ENCODE results near the gene FTH1. TPM values are rescaled to one million over a fixed set of nuclear protein-coding genes. Genes with fewer than 3 reads are reported as not detected.
"Not testable (repeated sequence)": the region's sequence is repeated elsewhere in the genome, so short reads cannot be mapped to it uniquely, and the experiment has no call there.

Gene FTH1
- total and polyA plus RNA-seq, 4 experiments from 2014 or later = 695 to 3,378 (median 1,943) TPM

DNA sequence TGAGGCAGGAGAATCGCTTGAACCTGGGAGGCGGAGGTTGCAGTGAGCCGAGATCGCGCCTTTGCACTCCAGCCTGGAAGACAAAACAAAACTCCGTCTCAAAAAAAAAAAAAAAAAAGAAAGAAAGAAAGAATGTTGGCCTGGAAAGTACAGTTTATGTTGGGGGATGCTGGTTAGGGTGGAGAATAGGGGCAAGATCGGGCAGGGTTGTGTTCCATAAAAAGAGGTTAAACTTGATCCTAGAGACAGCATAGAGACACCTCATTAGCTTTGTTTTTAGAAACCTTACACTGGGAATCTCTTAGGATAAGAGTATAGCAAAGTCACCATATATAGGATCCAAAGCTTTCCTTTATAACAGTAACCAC is 1.9 kb upstream of the FTH1 start:
- peaks cover 27 to 67% (median 37%) of the 10 kb centered on the region in 4 donors for H3K4me1 Mint-ChIP-seq
- H3K9me3 Mint-ChIP-seq = peaks cover 0 to 3% (median 0%) of the 10 kb centered on the region in 8 donors
- POLR2A ChIA-PET (ENCODE audit: partially characterized antibody) = interaction anchor here (0.6 to 11.4 kb wide), 10 partner anchors 25 to 909 kb away, joined by 3 to 352 read pairs (median 4); no protein-coding TSS in a partner anchor
- no peak overlapping the region for H3K4me3 ChIP-seq (ENCODE audit: low read length in 2 of 2)
- H3K36me3 Mint-ChIP-seq = peaks cover 16 to 34% of the 10 kb centered on the region in 2 donors
- H3K4me3 Mint-ChIP-seq = peak overlapping the region; percentile 38 to 81 (median 65)
- peaks cover 14% of the 10 kb centered on the region for H3K36me3 ChIP-seq (ENCODE audit: insufficient read depth, low read length)
- H3K4me1 ChIP-seq (ENCODE audit: insufficient read depth, low read length) = peaks cover 33% of the 10 kb centered on the region
- H3K27me3 ChIP-seq (ENCODE audit: insufficient read depth, low read length) = no peaks in the 10 kb centered on the region
- H3K27ac ChIP-seq (ENCODE audit: low read depth, low read length) = no peak overlapping the region
- CTCF ChIA-PET (ENCODE audit: partially characterized antibody) = interaction anchor here (0.7 to 14.1 kb wide), 6 partner anchors 21 to 139 kb away, joined by 3 to 90 read pairs (median 5); no protein-coding TSS in a partner anchor
- H3K27ac Mint-ChIP-seq = peak overlapping the region in 6 of 7 donors; percentile 39 to 98 (median 86)
- DNase-seq = no peak
- H3K9me3 ChIP-seq (ENCODE audit: control insufficient read depth in 1 of 2, low read length in 2 of 2) = no peaks in the 10 kb centered on the region
- H3K27me3 Mint-ChIP-seq = no peaks in the 10 kb centered on the region
- intact Hi-C loops (cut with micrococcal nuclease) = loop anchor here (5.0 kb wide), 1 partner anchor 72 kb away; no protein-coding TSS in a partner anchor

DNA sequence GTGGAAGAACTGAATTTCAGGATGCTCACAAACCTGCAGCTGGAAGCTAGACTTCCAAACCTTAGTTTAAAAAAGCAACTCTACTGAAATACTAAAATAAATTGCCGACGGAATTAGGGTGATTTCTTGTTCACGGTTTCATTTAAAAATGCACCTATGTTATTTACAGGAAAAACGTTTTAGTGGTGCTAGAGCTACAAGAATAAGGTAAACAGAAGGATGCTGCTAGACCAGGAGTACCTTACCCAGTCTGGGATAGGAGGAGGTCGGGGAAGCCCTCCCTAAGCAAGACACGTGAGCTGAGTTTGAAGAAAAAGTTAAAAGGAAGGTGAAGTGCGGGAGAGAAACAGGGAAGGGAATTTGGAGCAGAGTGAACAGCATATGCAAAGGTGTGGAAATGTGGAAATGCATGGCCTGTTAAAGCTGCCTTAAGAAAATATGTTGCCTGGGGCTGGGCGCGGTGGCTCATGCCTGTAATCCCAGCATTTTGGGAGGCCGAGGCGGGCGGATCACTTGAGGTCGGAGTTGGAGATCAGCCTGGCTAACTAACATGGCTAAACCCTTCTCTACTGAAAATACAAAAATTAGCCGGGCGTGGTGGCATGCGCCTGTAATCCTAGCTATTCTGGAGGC is 1.4 kb upstream of the FTH1 start:
- Mint-ChIP-seq H3K27me3 (no peaks in the 10 kb centered on the region), H3K9me3 (peaks cover 0 to 3% (median 0%) of the 10 kb centered on the region in 8 donors), H3K4me1 (peaks cover 31 to 72% (median 40%) of the 10 kb centered on the region in 4 donors), H3K36me3 (peaks cover 21 to 39% of the 10 kb centered on the region in 2 donors), H3K27ac (peak overlapping the region; percentile 90 to 98 (median 97)), H3K4me3 (peak overlapping the region; percentile 92 to 96 (median 94))
- Histone ChIP-seq H3K27ac (ENCODE audit: low read depth, low read length) (peak overlapping the region; percentile 89), H3K36me3 (ENCODE audit: insufficient read depth, low read length) (peaks cover 19% of the 10 kb centered on the region), H3K27me3 (ENCODE audit: insufficient read depth, low read length) (no peaks in the 10 kb centered on the region), H3K4me1 (ENCODE audit: insufficient read depth, low read length) (peaks cover 38% of the 10 kb centered on the region), H3K9me3 (ENCODE audit: control insufficient read depth in 1 of 2, low read length in 2 of 2) (no peaks in the 10 kb centered on the region), H3K4me3 (ENCODE audit: low read length in 2 of 2) (peak overlapping the region in 1 of 2 donors; percentile 68)
- DNase-seq = no peak
- POLR2A ChIA-PET (ENCODE audit: partially characterized antibody) = interaction anchor here (0.6 to 11.4 kb wide), 23 partner anchors 9 to 909 kb away, joined by 3 to 352 read pairs (median 5); partner anchors contain the start of genes FEN1, INCENP, MTA2 and TMEM258
- intact Hi-C loops (cut with micrococcal nuclease) = loop anchor here (5.0 kb wide), 1 partner anchor 72 kb away; no protein-coding TSS in a partner anchor
- CTCF ChIA-PET (ENCODE audit: partially characterized antibody) = interaction anchor here (1.2 to 14.1 kb wide), 8 partner anchors 21 to 171 kb away, joined by 3 to 90 read pairs (median 6); no protein-coding TSS in a partner anchor

DNA sequence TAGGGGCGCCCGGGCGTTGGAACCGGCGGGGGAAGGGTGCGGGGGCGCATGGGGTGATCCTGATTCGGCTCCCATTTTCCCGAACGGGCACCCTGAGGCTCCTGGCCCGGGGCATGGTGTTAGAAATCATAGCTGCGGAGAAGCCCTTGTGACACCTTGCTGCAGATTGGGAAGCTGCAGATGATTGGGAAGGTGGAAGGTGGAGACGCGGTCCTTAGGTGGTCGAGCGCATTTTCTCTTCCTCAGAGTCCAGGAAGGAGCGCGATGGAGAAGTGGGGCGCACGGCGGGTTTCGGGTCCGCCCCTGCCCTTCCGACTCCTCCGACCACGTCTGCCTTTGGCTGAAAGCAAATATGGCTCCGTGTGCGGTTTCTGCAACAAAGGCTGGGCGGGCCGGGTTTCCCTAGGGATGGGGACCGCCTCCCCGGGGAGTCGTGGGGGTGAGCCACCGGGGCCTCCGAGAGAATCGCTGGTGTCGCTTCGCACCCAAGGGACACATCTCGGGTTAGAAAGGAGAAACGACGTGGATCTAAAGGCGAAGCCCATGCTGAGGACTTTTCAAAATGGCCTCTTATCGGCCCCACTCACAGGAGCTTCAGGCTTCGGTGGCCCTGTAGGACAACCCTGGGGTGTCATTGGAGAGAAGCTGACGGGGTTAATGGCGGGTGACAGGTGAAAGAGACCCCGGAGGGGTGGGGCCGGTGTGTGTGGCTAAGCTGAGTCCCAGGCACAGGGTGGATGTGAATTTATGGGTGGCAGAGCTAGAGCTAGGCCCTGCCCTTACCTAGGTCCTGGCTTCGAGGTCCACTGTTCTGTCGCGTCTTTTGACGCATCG is 707 bp upstream of the FTH1 start:
- Mint-ChIP-seq H3K4me1 (peaks cover 38 to 77% (median 47%) of the 10 kb centered on the region in 4 donors), H3K27ac (peak overlapping the region; percentile 90 to 98 (median 97)), H3K9me3 (peaks cover 0 to 3% (median 0%) of the 10 kb centered on the region in 8 donors), H3K36me3 (peaks cover 29 to 47% of the 10 kb centered on the region in 2 donors), H3K4me3 (peak overlapping the region; percentile 92 to 96 (median 94)), H3K27me3 (no peaks in the 10 kb centered on the region)
- H3K4me3 ChIP-seq (ENCODE audit: low read length in 2 of 2) = peak overlapping the region; percentile 68 to 100
- peaks cover 43% of the 10 kb centered on the region for H3K4me1 ChIP-seq (ENCODE audit: insufficient read depth, low read length)
- CTCF ChIA-PET (ENCODE audit: partially characterized antibody) = interaction anchor here (0.8 to 14.1 kb wide), 10 partner anchors 20 to 171 kb away, joined by 3 to 90 read pairs (median 5); no protein-coding TSS in a partner anchor
- H3K27ac ChIP-seq (ENCODE audit: low read depth, low read length) = peak overlapping the region; percentile 89
- H3K36me3 ChIP-seq (ENCODE audit: insufficient read depth, low read length) = peaks cover 20% of the 10 kb centered on the region
- peak; percentile 36 to 56 (median 44) for DNase-seq
- POLR2A ChIA-PET (ENCODE audit: partially characterized antibody) = interaction anchor here (0.6 to 11.4 kb wide), 43 partner anchors 10 to 1055 kb away, joined by 3 to 352 read pairs (median 4); partner anchors contain the start of genes BEST1, FADS1, FEN1 and INCENP
- no peaks in the 10 kb centered on the region for H3K9me3 ChIP-seq (ENCODE audit: control insufficient read depth in 1 of 2, low read length in 2 of 2)
- intact Hi-C loops (cut with micrococcal nuclease) = loop anchor here (1.0 to 5.0 kb wide), 3 partner anchors 57 to 176 kb away; partner anchors contain the start of genes FEN1 and TMEM258
- H3K27me3 ChIP-seq (ENCODE audit: insufficient read depth, low read length) = no peaks in the 10 kb centered on the region

DNA sequence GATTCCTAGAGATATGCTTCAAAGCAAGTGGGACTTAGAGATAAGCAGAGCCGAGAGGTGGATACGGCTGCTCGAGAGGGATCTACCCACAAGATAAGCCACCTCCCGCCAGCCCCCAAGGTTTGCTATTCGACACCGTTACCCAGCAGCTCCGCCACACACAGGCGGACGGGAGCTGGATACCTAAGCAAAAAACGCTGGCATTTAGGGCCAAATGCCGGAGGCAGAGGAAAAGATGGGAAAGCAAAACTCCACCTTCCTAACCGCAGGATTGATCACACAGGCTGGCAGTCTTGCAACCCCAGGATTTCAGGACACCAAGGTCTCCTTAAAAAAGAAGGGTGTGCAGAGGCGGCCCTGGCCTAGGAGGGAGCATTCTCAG is 709 bp downstream of the FTH1 start:
- peaks cover 36% of the 10 kb centered on the region for H3K4me1 ChIP-seq (ENCODE audit: insufficient read depth, low read length)
- H3K27me3 ChIP-seq (ENCODE audit: insufficient read depth, low read length) = no peaks in the 10 kb centered on the region
- POLR2A ChIA-PET (ENCODE audit: partially characterized antibody) = interaction anchor here (0.7 to 11.4 kb wide), 17 partner anchors 12 to 179 kb away, joined by 3 to 352 read pairs (median 8); partner anchors contain the start of genes BEST1, FEN1 and TMEM258
- intact Hi-C loops (cut with micrococcal nuclease) = loop anchor here (1.0 to 5.0 kb wide), 3 partner anchors 59 to 174 kb away; partner anchors contain the start of genes FEN1 and TMEM258
- CTCF ChIA-PET (ENCODE audit: partially characterized antibody) = interaction anchor here (1.1 to 14.1 kb wide), 4 partner anchors 17 to 116 kb away, joined by 3 to 90 read pairs (median 20); no protein-coding TSS in a partner anchor
- H3K4me1 Mint-ChIP-seq = peaks cover 35 to 74% (median 49%) of the 10 kb centered on the region in 4 donors
- peak overlapping the region; percentile 90 to 99 (median 97) for H3K27ac Mint-ChIP-seq
- peaks cover 0 to 3% (median 0%) of the 10 kb centered on the region in 8 donors for H3K9me3 Mint-ChIP-seq
- H3K36me3 ChIP-seq (ENCODE audit: insufficient read depth, low read length) = peaks cover 20% of the 10 kb centered on the region
- peak overlapping the region; percentile 90 to 97 (median 94) for H3K4me3 Mint-ChIP-seq
- no peaks in the 10 kb centered on the region for H3K27me3 Mint-ChIP-seq
- H3K9me3 ChIP-seq (ENCODE audit: control insufficient read depth in 1 of 2, low read length in 2 of 2) = no peaks in the 10 kb centered on the region
- H3K4me3 ChIP-seq (ENCODE audit: low read length in 2 of 2) = peak overlapping the region; percentile 99 to 100
- H3K36me3 Mint-ChIP-seq = peaks cover 29 to 51% of the 10 kb centered on the region in 2 donors
- H3K27ac ChIP-seq (ENCODE audit: low read depth, low read length) = peak overlapping the region; percentile 89
- DNase-seq = peak in 2 of 5 donors; percentile 49 to 50

DNA sequence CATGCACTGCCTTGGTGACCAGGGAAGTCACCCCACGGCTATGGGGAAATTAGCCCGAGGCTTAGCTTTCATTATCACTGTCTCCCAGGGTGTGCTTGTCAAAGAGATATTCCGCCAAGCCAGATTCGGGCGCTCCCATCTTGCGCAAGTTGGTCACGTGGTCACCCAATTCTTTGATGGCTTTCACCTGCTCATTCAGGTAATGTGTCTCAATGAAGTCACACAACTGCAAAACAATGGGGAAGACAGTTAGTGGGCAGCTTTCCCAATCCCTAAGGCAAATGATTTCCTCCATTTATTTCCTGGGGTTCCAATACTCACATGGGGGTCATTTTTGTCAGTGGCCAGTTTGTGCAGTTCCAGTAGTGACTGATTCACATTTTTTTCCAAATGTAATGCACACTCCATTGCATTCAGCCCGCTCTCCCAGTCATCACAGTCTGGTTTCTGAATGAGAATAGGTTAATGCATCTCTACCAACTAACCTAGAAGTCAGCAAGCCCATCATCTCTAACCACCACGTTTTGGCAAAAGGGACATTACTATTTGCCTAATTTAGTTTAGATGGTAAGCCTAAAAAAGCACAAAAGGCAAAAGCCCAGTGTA is 2.7 kb downstream of the FTH1 start:
- intact Hi-C loops (cut with micrococcal nuclease) = loop anchor here (5.0 kb wide), 1 partner anchor 67 kb away; no protein-coding TSS in a partner anchor
- CTCF ChIA-PET (ENCODE audit: partially characterized antibody) = interaction anchor here (1.6 to 14.1 kb wide), 4 partner anchors 17 to 118 kb away, joined by 5 to 90 read pairs (median 20); no protein-coding TSS in a partner anchor
- Mint-ChIP-seq H3K4me1 (peaks cover 31 to 65% (median 40%) of the 10 kb centered on the region in 4 donors), H3K27ac (peak overlapping the region; percentile 90 to 99 (median 97)), H3K9me3 (peaks cover 0 to 11% (median 0%) of the 10 kb centered on the region in 8 donors), H3K36me3 (peaks cover 29 to 51% of the 10 kb centered on the region in 2 donors), H3K4me3 (peak overlapping the region; percentile 90 to 97 (median 94))
- H3K27ac ChIP-seq (ENCODE audit: low read depth, low read length) = peak overlapping the region; percentile 89
- POLR2A ChIA-PET (ENCODE audit: partially characterized antibody) = interaction anchor here (1.0 to 11.4 kb wide), 5 partner anchors 9 to 117 kb away, joined by 3 to 352 read pairs (median 4); no protein-coding TSS in a partner anchor
- peaks cover 20% of the 10 kb centered on the region for H3K36me3 ChIP-seq (ENCODE audit: insufficient read depth, low read length)
- H3K4me3 ChIP-seq (ENCODE audit: low read length in 2 of 2) = peak overlapping the region; percentile 50 to 100
- peak in 4 of 5 donors; percentile 28 to 48 (median 33) for DNase-seq
- not testable (repeated sequence) for H3K27me3 Mint-ChIP-seq; H3K27me3 ChIP-seq (ENCODE audit: insufficient read depth, low read length); H3K9me3 ChIP-seq (ENCODE audit: control insufficient read depth in 1 of 2, low read length in 2 of 2)
- peaks cover 36% of the 10 kb centered on the region for H3K4me1 ChIP-seq (ENCODE audit: insufficient read depth, low read length)

Measured in CD4-positive, alpha-beta memory T cell (primary cell).